DMS 273 (cell line): ENCODE data around the gene ATP2B2.
"Not testable (repeated sequence)": the region's sequence is repeated elsewhere in the genome, so short reads cannot be mapped to it uniquely, and the experiment has no call there.

ENCODE experiments used
- DNase-seq: peaks from one replicate; lab custom pipeline; 2025; ENCODE audit not compliant: unreplicated experiment; lab: John Stamatoyannopoulos, UW

Gene ATP2B2

DNA sequence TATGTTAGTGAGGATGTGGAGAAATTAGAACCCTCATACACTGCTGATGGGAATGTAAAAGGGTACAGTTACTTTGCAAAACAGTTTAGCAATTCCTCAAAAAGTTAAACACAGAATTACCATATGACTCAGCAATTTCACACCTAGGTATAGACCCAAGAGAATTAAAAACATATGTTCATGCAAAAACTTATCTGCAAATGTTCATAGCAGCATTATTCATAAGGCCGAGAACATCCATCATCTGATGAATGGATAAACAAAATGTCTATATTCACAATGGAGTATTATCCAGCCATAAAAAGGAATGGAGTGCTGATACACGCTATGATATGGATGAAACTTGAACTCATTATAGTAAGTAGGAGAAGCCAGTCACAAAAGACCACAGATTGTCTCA, 194.8 kb downstream of the ATP2B2 start:
- DNase-seq, result no peak

DNA sequence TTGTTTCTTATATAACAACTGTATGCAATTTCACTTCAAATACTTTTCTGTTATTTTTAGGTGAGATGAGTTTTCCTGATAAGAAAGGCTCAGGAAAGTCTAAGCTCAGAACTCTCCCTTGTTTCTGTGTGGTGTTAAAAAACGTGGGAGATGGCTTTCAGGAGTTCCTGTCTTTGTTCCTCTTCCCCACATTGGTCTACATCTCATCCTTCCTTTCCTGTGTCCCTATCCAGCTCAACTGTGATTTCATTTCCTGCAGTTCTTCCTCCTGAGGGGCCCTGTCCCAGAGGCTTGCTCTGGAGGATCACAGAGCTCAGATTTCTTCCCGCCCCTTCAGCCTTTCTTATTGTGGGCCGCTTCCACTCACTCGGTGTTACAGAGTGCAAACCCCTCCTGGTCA, 195.7 kb downstream of the ATP2B2 start:
- DNase-seq, result no peak

DNA sequence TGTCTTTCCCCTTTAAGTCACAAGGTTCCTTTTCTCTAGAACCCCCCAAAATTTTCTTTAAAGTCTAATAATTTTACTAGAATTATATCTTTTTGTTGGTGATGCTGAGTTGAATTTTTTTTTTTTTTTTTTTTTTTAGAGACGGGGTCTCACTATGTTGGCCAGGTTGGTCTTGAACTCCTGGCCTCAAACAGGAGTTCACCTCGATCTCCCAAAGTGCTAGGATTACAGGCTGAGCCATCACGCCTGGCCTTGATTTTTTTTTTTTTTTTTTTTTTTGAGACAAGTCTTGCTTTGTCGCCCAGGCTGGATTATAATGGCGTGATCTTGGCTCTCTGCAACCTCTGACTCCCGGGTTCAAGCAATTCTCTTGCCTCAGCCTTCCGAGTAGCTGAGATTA, 196.7 kb downstream of the ATP2B2 start:
- no peak for DNase-seq

DNA sequence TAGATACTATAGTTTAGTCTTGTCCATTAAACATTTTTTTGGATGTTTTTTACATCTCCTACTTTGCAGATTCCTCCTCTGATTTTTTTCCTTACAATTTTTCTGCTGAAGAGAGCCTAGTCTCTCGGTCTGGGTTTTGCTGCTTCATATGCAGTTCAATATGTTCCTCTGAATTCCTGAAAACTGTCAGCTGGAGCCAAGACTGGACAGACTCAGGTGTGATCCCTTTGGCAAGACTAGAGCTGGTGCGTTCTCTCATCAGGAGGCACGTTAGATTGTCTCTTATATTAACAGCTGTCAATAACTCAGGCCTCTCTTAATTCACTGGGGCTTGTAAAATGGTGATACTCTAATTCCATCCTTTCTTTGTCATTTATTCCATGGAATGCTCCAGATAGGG, 199.2 kb downstream of the ATP2B2 start:
- DNase-seq, result no peak

DNA sequence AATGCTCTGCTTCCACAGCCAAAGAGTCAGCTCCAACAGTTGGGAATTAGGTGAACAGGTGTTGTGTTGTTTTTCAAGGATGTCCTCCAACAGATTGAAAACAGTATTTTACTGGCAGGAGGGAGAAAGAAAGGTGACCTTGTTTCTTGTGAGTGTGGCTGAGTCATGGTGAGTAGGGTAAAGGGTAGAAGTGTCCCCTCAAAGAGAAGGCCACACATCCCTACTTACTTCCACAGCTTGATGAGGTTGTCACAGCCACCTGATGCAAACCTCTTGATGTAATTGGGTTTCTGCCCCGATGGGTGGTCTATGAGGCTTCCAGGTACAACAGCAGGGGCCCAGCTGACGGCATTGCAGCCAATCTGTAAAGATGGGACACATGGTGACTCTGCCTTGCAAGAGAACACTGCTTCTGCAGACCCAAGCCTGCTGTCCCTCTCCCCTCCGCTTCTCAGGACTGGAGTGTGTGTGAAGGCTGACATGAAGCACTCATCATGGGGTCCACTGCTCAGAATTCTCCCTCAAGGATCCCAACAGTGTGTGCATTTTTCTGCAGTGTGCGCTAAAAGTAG, 200.0 kb downstream of the ATP2B2 start:
- peak; percentile 62 for DNase-seq

DNA sequence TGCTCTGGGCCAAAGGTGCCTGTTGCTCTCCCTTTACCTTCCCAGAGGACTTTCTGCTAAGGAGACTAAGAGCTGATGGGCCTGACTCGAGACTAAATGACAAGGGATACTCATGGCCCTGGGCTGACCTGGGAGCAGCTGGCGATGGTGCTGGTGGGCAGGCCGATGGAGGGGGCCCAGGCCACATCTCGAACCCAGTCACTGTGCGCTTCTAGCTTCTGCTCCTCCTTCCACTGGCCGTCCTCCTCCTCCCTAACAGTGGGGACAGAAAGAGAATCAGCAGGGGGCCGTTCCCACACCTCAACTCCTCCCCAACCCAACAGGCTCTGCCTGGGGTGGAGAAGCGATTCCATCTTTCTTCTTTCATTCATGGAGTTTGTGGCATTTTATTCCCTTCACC, 200.5 kb downstream of the ATP2B2 start:
- no peak for DNase-seq

DNA sequence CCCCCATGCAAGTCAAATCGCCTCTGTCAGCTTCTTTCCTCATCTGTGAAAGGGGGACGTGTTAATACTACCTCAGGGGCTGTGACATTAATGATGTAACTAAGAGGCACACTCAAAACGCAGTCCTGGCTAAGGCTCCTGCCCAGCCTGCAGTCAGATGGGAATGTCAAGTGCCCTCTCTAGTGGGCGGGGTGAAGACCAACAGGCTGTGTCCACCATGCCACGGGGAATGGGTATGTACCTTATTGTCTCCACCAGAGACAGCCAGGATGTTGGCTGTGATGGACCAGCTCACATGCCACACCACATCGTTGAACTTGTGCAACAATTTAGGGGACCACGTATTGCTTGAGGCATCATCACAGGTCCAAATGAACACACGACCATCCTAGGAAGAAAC, 201.6 kb downstream of the ATP2B2 start:
- DNase-seq, result no peak

DNA sequence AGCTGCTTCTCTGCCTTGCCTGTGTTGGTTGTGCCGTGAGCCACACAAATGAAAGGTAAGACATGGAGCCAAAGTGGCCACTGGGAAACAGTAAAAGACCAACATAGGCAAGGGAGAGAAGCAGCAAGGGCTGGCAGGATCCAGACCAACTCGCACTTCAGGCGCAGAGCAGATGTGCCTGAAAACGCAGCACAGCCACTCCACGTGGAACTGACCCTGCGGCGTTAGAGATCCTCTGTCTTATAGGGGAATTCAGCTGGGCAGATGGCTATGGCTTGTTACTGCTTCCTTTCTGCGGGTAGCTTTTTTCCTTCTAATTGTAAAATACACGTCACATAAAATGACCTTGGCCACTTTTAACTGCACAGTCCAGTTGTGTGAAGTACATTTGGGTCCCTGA, 202.3 kb downstream of the ATP2B2 start:
- no peak for DNase-seq

DNA sequence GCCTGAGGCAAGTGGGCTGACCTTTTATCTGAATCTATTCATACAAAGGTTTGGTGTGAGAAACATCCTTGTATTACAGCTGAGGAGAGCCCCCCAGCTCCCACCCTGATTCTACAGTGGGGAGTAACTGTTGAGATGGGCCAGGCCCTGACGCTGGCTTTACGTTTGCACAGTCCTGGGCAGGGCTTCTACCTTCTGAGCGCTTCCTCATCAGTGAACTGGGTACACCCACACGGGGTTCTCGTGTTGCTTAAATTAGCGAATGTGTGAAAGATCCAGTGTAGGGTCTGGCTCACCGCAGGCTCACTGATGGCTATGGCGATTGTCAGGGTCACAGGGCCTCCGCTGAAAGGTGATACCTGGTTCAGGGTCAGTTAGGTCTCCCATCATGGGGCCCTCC, 205.3 kb downstream of the ATP2B2 start:
- no peak for DNase-seq

DNA sequence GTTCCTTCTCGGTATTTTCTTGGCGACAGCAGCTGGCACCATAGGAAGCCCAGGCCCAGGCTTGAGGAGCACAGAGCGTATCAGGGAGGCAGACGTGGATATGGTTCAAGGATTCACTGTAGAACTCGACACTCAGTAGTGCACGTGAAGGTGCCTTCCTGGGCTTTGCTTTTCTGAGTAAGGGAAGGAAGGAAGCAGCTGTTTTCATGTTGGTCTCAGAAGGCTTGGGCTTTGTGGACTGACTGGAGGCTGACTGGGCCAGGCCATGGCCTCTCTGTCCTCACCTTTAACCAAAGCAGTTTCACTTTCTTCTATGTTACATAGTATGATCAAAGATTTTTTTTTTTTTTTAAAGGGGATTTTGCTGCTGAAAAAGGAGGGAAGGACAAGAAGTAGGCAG, 205.7 kb downstream of the ATP2B2 start:
- DNase-seq, result peak; percentile 53

DNA sequence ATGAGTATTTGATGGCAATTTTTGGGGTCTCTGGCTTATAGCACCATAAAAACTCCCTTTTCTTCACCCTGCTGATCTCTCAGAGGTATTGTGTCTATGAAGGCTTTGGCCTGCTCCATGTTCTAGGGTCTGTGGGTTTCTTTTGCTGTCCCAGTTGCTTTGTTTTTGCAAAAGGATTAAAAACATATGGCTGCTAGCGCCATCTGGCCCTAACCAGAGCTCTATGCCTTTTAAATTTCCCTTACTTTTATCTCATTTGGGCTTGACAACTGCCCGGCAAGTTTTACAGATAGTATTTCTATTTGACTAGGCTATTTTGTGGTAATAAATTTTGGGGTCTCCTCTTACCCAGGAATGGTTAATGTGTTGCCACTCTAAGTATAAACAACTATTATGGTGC, 206.2 kb downstream of the ATP2B2 start:
- DNase-seq, result peak; percentile 70

DNA sequence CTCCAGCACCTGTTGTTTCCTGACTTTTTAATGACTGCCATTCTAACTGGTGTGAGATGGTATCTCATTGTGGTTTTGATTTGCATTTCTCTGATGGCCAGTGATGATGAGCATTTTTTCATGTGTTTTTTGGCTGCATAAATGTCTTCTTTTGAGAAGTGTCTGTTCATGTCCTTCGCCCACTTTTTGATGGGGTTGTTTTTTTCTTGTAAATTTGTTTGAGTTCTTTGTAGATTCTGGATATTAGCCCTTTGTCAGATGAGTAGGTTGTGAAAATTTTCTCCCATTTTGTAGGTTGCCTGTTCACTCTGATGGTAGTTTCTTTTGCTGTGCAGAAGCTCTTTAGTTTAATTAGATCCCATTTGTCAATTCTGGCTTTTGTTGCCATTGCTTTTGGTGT, 207.3 kb downstream of the ATP2B2 start:
- not testable (repeated sequence) for DNase-seq

DNA sequence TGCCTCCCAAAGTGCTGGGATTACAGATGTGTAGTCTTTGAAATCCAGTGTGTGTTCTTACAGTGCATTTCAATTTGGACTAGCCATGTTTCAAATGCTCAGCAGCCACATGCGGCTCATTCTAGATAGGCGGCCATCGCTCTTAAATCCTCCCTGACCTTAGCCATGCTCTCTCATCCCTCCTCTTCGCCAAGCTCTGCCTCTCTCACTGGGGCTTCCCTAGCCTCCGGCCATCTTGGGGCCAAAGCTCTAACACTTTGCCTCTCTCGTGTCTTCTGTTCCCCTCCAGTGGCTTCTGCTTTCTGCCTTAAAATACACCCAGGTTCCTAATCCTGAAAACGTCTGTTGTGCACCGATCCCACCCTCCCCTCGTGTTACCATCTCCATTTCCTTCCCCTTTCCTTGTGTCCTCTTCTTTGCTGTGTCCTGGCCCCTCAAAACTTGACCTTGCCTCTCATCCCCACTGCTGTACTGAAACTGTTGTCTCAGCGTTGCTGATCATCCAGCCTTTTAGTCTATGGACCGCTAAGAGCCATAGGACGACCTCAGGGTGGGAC, 211.3 kb downstream of the ATP2B2 start:
- DNase-seq, result no peak

DNA sequence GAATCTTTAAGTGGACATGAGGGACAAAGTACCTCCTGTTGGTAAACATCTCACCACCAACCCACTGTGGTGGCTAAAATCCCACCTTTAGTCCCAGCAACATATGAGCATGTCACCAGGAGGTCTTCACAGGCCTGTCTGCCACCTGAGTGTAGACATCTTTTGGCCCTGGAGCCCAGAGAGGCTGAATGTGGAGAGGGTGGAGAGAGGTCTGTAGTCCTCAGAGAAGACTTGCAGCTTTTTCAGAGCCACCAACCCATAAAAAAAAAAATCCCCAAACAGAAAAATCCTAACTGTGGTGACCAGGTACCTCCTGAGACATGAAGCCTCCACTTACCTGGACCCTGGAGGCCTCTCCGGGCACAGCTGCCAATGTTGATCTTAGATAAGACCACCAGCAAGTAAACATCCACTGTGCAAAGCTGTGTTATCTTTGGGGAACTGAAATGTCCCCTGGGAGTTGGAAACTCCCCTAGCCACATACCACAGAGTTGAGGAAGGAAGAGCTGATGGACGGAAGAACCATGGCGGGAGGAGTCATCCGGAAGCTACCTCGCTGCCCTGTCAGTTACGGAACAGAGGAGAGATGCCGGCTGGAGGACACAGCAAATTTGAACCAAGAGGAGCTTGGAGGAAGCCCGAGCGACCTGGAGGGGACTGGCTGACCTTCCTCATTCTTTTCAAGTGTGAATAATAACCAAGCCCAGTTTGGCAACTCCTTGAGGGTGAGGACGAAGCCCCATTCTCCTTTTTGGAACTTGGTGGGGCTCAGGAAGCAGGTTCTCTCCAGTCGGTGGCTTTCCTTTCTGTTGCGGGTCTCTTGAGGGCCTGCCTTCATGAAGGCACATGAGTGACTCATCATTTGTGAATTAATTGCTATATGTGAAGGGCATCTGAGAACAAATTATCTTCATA, 212.6 kb downstream of the ATP2B2 start, which contains the start of gene GHRL:
TSS of gene GHRL (minus strand) at position 443 of the 915 bp plus-strand sequence. CDS start 2,767 bp downstream, outside the sequence.
- DNase-seq, result no peak

DNA sequence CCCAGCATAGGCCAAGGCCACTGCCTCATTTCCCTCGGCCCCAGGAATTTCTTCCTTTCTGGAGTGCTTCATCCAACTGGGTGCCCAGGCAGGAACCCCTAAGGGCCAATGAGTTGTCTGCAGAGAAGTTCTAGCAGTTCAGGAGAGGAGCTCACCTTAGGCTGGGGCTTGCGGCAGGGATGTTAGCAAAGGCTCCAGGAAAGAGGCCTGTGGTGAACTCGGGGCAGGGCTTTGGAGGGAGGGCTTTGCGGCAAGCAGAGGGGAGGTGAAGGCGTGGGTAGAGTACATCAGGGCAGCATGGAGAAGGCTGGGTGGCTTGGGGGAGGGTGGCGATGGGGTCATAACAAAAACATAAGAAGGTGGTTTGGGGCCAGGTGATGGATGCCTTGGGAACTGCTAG, 213.7 kb downstream of the ATP2B2 start:
- no peak for DNase-seq

DNA sequence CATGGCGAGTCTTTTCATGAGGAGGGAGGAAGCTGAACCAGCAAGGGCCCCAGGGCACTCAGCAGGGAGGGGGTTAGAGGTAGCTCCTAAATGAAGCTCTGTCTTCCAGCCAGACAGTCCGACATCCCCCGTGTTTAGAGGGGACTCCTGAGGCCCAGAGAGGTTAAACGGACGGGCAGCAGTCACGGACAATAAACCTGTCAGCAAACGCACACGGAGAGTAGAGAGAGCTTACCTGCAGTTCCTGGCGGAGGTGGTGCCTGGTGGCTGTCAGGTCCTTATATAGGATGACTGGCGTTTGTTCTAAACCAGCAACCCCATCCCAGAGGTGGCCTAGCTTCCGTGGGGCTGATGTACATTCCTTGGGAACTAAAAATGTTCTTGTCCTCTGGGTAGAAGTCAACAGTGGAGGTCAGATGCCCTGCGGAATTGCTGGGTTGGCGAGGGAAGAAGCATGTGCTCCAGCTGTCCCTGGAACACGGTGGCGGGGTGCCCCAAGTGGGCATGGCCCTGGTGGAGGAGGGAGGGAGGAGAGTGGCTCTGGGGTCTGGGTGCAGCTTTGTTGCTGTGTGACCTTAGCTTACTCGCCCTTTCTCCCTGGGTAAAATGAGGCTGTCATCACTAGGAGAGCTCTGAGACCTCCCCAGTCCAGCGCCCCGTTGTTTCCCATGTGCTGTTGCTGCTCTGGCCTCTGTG, 214.8 kb downstream of the ATP2B2 start:
- DNase-seq, result no peak

DNA sequence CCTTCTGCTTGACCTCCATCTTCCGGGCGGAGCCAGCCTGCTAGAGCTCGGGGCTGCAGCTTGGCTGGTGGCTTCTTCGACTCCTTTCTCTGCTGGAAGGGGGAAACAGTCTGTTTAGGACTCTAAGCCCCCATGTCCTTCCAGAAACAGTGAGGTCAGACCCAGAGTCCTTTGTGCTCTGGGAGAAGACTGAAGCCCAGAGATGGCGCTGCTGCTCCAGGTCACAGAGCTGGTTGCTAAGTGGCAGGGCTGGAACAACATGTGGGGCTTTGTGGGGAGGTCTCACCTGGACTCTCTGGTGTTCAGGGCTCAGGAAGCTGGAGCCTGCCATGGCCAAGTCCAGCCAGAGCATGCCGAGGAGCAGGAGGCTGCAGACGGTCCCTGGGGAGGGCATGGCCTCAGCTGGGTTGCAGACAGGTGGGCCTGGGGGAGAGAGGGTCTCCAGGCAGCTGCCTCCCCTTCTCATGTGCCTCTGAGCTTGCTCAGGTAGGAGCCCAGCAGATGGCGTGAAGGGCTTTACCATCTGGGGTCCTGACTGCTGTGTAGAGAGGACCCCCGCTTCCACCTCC, 215.5 kb downstream of the ATP2B2 start:
- DNase-seq, result no peak

DNA sequence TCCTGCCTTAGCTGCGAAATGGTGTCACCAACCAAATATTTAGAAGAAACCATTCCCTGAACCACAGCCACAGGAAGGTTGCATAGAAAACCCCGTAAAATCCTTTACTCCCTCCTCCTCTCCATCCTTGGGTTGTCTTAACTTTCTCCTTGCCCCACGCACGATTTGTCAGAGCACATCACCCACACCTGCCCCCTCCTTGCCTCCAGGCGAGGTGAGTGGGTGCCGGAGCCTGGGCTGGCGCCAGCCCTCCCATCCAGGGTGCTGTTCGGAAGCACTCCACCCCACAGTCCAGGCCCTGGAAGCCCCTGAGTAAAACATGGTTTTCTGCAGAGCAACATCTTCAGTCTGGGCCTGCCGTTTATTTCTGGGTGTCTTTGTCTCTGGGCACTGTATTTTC, 216.3 kb downstream of the ATP2B2 start:
- DNase-seq, result no peak

DNA sequence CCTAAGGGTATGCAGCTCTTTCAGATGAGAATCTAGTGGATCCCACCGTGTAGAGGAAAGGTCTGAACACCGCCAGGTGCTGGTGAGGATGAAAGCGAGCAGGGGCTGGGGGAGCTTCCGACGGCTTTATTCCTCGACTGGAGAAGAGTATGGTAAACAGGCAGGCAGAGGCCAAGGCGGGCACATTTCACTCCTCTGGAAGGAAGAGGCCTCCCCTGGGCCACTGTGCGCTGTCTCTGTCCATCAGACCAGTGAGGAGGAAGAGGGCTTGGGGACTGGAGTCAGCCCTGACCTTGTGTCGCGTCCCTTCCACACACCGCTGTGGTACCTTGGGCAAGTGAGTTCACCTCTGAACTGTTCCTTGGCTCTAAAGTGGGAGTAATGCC, 216.8 kb downstream of the ATP2B2 start:
- no peak for DNase-seq

DNA sequence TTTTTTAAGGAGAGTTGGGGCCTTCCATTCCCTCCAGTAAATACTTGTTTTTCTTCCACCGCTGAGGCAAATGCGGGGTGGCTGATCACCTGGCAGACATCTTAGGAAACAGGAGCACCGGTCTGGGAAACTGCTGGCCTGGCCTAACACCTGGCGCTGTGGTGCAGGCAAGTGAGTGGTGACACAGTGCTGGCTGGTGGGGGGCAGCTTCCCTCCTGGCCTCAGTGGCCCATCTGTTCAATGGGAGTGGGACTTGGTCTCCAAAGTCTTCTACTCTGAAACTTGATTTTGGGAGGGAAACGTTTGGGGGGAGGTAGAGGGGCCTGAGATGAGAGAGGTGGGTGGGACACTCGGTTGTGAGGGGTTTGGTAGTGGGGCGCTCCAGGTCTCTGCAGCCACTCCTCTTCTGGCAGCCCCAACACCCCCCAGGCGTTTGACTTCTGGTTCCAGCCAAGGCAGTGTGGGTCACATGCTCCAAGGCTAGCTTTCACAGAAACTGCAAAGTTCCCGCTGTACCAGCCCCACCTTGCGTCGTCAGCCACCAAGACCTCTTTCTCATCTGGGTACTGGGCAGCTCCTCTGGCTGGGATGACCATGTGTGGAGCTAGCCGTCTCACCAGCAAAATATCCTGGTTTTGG, 217.3 kb downstream of the ATP2B2 start:
- no peak for DNase-seq
